Kidney (tissue), 14 donors: ENCODE results near the gene VOPP1. TPM values are rescaled to one million over a fixed set of nuclear protein-coding genes. Genes with fewer than 3 reads are reported as not detected.
"Not testable (repeated sequence)": the region's sequence is repeated elsewhere in the genome, so short reads cannot be mapped to it uniquely, and the experiment has no call there.

ENCODE experiments used
- DNase-seq, 5 donors: peaks; one replicate each; pipeline ENCODE4 v3.0.0-alpha.2; 2013 to 2020
- FAIRE-seq: peaks from 2 replicates; lab custom pipeline; 2012; peaks lifted over from hg19 to GRCh38; lab: Jason Lieb, UNC
- H3K27ac ChIP-seq, 2 donors: one replicate each; pipeline ENCODE4 v1.7.0; 2013; ENCODE audit warnings: low read depth in 2 of 2, low read length in 2 of 2, inconsistent platforms in 1 of 2
- H3K27me3 ChIP-seq: one replicate; pipeline ENCODE4 v1.7.1; 2013; ENCODE audit warnings: low read length, inconsistent platforms; ENCODE audit not compliant: control insufficient read depth, insufficient read depth
- H3K36me3 ChIP-seq, 3 donors: one replicate each; pipeline versions ENCODE4 v1.7.0 to v1.7.1; 2013; ENCODE audit warnings: low read length in 3 of 3, control low read depth in 1 of 3, inconsistent platforms in 1 of 3; ENCODE audit not compliant: insufficient read depth in 3 of 3, control insufficient read depth in 2 of 3
- H3K4me1 ChIP-seq, 3 donors: one replicate each; pipeline versions ENCODE4 v1.7.0 to v1.7.1; 2013; ENCODE audit warnings: low read length in 3 of 3, inconsistent platforms in 1 of 3, low read depth in 1 of 3; ENCODE audit not compliant: control insufficient read depth in 2 of 3, insufficient read depth in 2 of 3
- H3K4me3 ChIP-seq, 3 donors: one replicate each; pipeline versions ENCODE4 v1.7.0 to v1.8.1; 2013; ENCODE audit warnings: low read length in 3 of 3, control low read depth in 1 of 3, inconsistent platforms in 1 of 3
- H3K9ac ChIP-seq, 3 donors: one replicate each; pipeline versions ENCODE4 v1.7.0 to v1.7.1; 2013; ENCODE audit warnings: low read length in 3 of 3, control low read depth in 1 of 3, inconsistent platforms in 1 of 3
- H3K9me3 ChIP-seq, 3 donors: one replicate each; pipeline versions ENCODE4 v1.7.0 to v1.7.1; 2013; ENCODE audit warnings: low read length in 3 of 3, control low read depth in 1 of 3, inconsistent platforms in 1 of 3; ENCODE audit not compliant: control insufficient read depth in 2 of 3, insufficient read depth in 1 of 3
- CTCF ChIP-seq: IDR thresholded peaks from 3 replicates; pipeline ENCODE4 v1.5.1; 2012; ENCODE audit warnings: mild to moderate bottlenecking, moderate library complexity, borderline replicate concordance; ENCODE audit not compliant: insufficient read depth; ENCODE audit errors: extremely low read depth
- intact Hi-C: fragments of 100-400 bp; cut with DNase I; formaldehyde crosslinking; loops from one replicate; pipeline ENCODE4 v1.11.1; 2022
- polyA plus RNA-seq: library from polyadenylated mRNA; stranded (reverse); fragments of 350-450 nt; fragmentation: Illumina TruSeq; extraction: RNeasy Lipid Tissue Mini Kit (QIAGEN cat#74804); gene quantifications from one replicate; pipeline ENCODE4 v1.2.3, GENCODE V29; 2014; ENCODE audit warnings: low read depth, low replicate concordance; ENCODE audit not compliant: insufficient read depth
- total RNA-seq: library from RNA; stranded (reverse); fragmentation: NEBNext Ultra II Directional; extraction: Animal tissue kit (Norgen Biotek cat#: 25700); gene quantifications from one replicate; pipeline ENCODE4 v1.2.1, GENCODE V29; 2021
- donor health status: control.
- donor health status: control.
- donor health status: control.
- donor health status: control.
- donor health status: control.
- donor health status: DM: yes; HTN: yes; CAD: no.
- donor health status: Normal renal cell carcinoma (clear cell type).

VOPP1 gene
- total and polyA plus RNA-seq, 2 donors from 2014 or later, result 47.3 to 98.7 TPM

- no peak for FAIRE-seq
- no peaks in the 10 kb centered on the region for H3K36me3 ChIP-seq
Measured at GRCh38 chr7:55588976-55589604, 16.8 kb upstream of the VOPP1 start.

GRCh38 chr7:55588379-55588699 is 16.0 kb upstream of the VOPP1 start:
- no peaks in the 10 kb centered on the region for H3K36me3 ChIP-seq
- FAIRE-seq, result no peak
- H3K9ac ChIP-seq, result no peak overlapping the region
- H3K4me3 ChIP-seq, result no peak overlapping the region
- H3K27ac ChIP-seq, result no peak overlapping the region
- peak in 1 of 5 donors; percentile 66 for DNase-seq
- peaks cover 0 to 2% (median 0%) of the 10 kb centered on the region in 3 donors for H3K4me1 ChIP-seq
- no peaks in the 10 kb centered on the region for H3K27me3 ChIP-seq
- no peak for TF ChIP-seq CTCF
- intact Hi-C loops, result no loop called here
- H3K9me3 ChIP-seq, result no peaks in the 10 kb centered on the region

More at GRCh38 chr7:55588976-55589604, 16.8 kb upstream of the VOPP1 start:
- H3K4me3 ChIP-seq, result no peak overlapping the region
- no peak for TF ChIP-seq CTCF
- H3K27ac ChIP-seq, result no peak overlapping the region
- H3K4me1 ChIP-seq, result peaks cover 0 to 4% (median 0%) of the 10 kb centered on the region in 3 donors
- no peak overlapping the region for H3K9ac ChIP-seq
- no peaks in the 10 kb centered on the region for H3K27me3 ChIP-seq
- peak in 1 of 5 donors; percentile 35 for DNase-seq
- intact Hi-C loops, result no loop called here
- no peaks in the 10 kb centered on the region for H3K9me3 ChIP-seq

DNA sequence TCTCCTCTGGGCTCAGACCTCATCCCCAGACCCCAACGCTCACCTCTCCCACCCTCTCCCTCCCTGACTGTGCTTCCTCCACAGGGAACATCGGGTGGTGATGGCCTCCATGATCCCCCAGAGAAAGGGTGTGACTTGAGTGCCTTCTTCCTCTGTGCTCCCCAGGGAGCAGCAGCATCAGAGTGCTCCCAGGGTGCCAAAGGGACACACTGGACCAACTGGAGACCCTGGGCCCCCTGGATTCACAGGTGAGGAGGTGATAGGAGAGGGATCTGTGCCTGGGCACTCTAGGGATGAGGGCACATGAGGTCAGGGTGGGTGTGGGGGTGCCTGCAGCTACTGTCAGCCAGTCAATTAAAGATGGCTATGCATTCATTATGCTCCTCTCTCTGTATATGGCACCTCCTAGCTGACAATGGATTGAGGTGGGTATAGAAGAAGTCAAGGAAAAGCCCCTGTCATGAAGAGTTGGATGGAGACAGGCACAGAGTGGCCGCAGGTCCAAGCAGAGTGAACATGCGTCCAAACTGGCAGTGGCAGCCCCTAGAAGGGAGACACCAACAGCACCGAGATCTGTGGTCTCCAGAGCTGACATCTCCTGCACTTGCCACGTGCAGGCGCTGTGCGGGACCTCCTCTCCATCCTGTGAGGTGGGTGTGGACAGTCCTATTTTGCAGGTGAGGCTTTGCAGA is 15.5 kb upstream of the VOPP1 start:
- no peaks in the 10 kb centered on the region for H3K9me3 ChIP-seq
- FAIRE-seq, result no peak
- H3K36me3 ChIP-seq, result no peaks in the 10 kb centered on the region
- no peaks in the 10 kb centered on the region for H3K27me3 ChIP-seq
- no peak overlapping the region for H3K9ac ChIP-seq
- peak in 1 of 5 donors; percentile 32 for DNase-seq
- intact Hi-C loops, result no loop called here
- no peak overlapping the region for H3K4me3 ChIP-seq
- TF ChIP-seq CTCF, result no peak
- no peak overlapping the region for H3K27ac ChIP-seq
- H3K4me1 ChIP-seq, result no peaks in the 10 kb centered on the region

DNA sequence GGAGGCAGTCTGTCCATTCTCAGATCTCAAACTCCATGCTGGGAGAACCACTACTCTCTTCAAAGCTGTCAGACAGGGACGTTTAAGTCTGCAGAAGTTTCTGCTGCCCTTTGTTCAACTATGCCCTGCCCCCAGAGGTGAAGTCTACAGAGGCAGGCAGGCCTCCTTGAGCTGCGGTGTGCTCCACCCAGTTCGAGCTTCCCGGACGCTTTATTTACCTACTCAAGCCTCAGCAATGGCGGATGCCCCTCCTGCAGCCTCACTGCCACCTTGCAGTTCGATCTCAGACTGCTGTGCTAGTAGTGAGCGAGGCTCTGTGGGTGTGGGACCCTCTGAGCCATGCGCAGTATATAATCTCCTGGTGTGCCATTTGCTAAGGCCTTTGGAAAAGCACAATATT is 10.4 kb upstream of the VOPP1 start:
- H3K27me3 ChIP-seq, H3K36me3 ChIP-seq, H3K4me1 ChIP-seq, H3K27ac ChIP-seq, H3K9me3 ChIP-seq, H3K9ac ChIP-seq, DNase-seq, intact Hi-C loops, FAIRE-seq, H3K4me3 ChIP-seq: not testable (repeated sequence)
